Measurements from ENCODE around the gene FIZ1.

The FIZ1 gene, protein sequence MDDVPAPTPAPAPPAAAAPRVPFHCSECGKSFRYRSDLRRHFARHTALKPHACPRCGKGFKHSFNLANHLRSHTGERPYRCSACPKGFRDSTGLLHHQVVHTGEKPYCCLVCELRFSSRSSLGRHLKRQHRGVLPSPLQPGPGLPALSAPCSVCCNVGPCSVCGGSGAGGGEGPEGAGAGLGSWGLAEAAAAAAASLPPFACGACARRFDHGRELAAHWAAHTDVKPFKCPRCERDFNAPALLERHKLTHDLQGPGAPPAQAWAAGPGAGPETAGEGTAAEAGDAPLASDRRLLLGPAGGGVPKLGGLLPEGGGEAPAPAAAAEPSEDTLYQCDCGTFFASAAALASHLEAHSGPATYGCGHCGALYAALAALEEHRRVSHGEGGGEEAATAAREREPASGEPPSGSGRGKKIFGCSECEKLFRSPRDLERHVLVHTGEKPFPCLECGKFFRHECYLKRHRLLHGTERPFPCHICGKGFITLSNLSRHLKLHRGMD

DNA sequence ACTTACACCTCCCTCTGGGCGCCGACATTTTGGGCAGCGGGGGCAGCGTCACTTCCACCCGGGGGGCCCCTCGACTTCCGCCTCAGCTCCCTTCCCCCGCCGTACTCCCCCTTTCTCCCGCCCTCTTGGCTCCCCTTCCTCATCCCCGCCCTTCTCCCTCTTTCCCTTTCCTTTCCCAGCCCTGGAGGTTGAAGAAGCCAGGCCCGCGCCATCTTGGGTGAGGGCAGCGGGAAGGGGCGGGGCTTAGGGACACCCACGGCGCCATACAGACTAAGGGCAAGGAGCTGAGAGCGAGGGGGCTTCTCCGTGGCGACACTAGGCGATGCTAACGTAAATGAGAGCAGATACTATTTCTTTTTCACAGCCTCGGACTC is at the start of gene FIZ1:
Gene FIZ1 (minus strand): TSS at position 50 of the 374 bp plus-strand sequence. CDS start 1,652 bp downstream, outside the sequence.
- peak within 1 kb of the TSS; percentile 62 for H3K4me3 ChIP-seq (ENCODE audit: control insufficient read depth, low read depth, low read length)
- peak; percentile 92 for DNase-seq (ENCODE audit: low read depth)
- TF ChIP-seq, protein P1, sequence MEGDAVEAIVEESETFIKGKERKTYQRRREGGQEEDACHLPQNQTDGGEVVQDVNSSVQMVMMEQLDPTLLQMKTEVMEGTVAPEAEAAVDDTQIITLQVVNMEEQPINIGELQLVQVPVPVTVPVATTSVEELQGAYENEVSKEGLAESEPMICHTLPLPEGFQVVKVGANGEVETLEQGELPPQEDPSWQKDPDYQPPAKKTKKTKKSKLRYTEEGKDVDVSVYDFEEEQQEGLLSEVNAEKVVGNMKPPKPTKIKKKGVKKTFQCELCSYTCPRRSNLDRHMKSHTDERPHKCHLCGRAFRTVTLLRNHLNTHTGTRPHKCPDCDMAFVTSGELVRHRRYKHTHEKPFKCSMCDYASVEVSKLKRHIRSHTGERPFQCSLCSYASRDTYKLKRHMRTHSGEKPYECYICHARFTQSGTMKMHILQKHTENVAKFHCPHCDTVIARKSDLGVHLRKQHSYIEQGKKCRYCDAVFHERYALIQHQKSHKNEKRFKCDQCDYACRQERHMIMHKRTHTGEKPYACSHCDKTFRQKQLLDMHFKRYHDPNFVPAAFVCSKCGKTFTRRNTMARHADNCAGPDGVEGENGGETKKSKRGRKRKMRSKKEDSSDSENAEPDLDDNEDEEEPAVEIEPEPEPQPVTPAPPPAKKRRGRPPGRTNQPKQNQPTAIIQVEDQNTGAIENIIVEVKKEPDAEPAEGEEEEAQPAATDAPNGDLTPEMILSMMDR (IDR thresholded peaks at IDR 0.05; ENCODE audit: control insufficient read depth, insufficient read depth, low read depth, low read length, missing control alignments), result no peak

DNA sequence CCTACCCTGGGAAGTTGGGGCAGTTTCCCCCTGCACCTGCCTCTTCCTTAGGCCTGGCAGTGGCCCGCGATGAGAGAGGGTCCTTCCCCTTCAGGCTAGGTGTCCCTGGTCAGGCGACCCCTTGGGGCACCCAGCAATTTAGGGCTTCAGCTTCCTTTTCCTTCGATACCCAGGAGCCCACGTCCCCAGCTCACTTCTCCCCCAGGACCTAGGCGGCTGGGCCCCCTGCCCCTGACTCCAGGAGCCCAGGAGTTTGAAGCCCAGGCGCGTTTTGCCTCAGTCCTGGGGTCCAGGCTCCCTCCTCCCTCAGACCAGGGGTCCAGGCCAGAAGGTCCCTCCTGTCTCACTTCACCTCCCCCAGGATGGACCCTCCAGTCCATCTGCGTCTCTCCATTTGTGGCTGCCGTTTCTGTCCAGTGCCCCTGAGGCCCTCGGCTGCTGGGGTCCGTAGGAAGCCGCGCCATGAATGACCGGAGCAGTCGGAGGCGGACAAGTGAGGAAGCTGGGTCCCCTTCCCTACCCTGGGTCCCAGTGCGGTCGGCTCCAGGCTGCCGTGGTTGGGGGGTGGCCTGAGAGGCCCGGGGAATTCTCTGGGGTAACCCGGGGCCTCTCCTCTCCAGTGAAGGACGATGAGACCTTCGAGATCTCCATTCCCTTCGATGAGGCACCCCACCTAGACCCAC is 49.4 kb upstream of the FIZ1 start:
- H3K4me3 ChIP-seq (ENCODE audit: control insufficient read depth, low read depth, low read length), result peak overlapping the region; percentile 55
- TF ChIP-seq, protein P1 (IDR thresholded peaks at IDR 0.05; ENCODE audit: control insufficient read depth, insufficient read depth, low read depth, low read length, missing control alignments), result no peak
- DNase-seq (ENCODE audit: low read depth), result no peak

DNA sequence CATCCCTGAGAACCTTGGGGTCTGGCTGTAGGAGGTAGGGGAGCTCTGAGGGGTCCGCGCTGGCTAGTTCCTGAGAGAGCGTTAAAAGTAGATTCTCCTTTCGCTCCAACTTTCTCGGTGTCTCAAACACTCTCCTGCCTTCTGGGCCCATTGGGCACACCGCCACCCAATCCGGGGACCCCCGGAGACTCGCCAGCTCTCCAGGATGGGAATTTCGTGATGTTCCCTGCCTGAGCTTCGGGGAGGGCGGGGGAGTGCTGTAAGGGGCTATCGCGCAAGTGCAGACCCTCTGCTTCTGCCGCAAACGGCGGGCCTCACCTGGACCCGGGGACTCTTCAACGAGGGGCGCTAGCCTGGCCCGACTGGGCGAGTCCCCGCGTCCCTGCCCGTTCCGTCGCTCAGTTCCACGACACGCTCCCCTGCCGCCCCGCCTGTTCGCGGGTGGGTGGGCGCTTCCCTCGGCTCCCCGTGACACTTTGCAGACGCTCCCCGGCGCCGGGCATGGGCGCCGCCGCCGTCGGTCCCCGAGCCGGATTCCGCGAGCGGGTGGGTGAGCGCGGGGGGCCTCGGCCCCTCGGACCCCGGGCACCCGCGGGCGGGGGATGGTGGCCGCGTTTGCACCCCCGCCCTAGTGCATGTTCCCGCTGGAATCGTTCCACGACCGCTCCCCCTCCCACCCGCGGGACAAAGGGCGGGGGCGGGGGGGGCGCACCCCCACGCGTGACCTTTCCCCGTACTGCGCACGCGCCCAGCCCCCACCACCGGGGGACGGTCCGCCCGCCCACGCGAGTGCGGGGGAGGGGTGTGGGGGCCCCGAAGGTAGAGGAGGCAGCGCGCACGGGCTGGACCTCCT is 48.6 kb upstream of the FIZ1 start, which contains the start of gene CCDC106:
Gene CCDC106 (plus strand): TSS at position 481 of the 853 bp plus-strand sequence. CDS start 835 bp downstream, outside the sequence.
- TF ChIP-seq, protein P1 (IDR thresholded peaks at IDR 0.05; ENCODE audit: control insufficient read depth, insufficient read depth, low read depth, low read length, missing control alignments), result no peak
- H3K4me3 ChIP-seq (ENCODE audit: control insufficient read depth, low read depth, low read length), result peak within 1 kb of the TSS; percentile 55
- DNase-seq (ENCODE audit: low read depth), result no peak

DNA sequence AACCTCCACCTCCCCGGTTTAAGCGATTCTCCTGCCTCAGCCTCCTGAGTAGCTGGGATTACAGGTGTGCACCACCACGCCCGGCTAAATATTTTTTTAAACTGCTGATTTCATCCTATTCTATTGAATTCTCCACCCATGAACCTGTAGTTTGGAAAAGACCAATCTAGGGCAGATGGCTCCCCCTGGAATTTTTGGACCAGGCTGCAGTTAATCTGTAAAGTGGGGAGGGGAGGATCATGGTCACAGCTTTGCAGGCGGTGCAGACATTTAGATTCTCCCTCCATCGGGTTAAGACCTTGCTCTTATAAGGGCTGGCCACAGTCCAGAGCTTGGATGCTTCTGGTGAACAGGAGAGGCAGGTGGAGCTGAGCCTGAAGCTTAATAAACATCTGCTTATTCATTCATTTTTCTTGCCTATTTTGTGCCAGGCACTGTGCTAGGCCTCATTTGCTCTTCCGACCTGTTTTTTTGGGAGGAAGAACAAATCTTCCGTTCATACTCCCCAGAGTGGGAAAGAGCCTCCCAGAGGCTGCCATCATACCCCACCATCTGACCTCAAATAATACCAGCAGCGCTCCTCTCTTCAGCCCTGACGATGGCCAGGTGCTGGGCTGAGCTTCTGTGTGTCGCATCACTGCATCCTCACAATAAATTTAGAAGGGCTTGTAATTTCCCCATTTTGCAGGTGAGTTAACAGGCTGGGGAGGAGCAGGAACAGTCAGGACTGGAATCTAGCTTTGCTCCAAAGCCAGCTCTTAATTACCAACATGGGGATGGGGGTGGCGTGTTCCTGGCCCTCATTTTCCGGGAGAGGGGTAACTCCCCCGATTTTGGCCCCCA is 47.8 kb upstream of the FIZ1 start:
- H3K4me3 ChIP-seq (ENCODE audit: control insufficient read depth, low read depth, low read length), result peak overlapping the region; percentile 55
- no peak for DNase-seq (ENCODE audit: low read depth)
- TF ChIP-seq, protein P1 (IDR thresholded peaks at IDR 0.05; ENCODE audit: control insufficient read depth, insufficient read depth, low read depth, low read length, missing control alignments), result no peak

DNA sequence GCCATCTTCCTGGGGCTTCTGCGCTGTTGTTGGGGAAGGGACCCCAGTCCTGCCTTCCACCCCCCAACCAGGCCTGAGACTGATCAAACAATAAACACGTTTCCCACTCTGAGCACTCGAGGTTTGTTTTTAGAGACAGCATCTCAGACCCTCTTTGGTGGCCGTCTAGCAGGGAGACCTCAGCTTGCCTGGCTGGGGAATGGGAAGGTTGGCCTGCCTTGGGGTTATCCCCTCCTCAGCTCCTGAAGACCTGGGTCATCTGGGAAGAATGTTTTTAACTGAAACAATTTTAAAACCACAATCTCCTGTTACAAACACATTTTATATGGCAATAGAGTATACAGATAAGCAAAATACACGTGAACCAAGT is 46.2 kb upstream of the FIZ1 start:
- TF ChIP-seq, protein P1 (IDR thresholded peaks at IDR 0.05; ENCODE audit: control insufficient read depth, insufficient read depth, low read depth, low read length, missing control alignments), result no peak
- no peak for DNase-seq (ENCODE audit: low read depth)
- no peak overlapping the region for H3K4me3 ChIP-seq (ENCODE audit: control insufficient read depth, low read depth, low read length)

Measured in AG09309 (cell line).